HG02981 (cell line): ENCODE measurements around the gene ZSWIM3.

Experiments
- ATAC-seq: cut with Tn5 transposase; IDR thresholded peaks from one replicate; pipeline ENCODE4 v1.9.1; 2021; ENCODE audit warnings: mild to moderate bottlenecking, moderate library complexity; ENCODE audit not compliant: unreplicated experiment

Gene ZSWIM3

DNA sequence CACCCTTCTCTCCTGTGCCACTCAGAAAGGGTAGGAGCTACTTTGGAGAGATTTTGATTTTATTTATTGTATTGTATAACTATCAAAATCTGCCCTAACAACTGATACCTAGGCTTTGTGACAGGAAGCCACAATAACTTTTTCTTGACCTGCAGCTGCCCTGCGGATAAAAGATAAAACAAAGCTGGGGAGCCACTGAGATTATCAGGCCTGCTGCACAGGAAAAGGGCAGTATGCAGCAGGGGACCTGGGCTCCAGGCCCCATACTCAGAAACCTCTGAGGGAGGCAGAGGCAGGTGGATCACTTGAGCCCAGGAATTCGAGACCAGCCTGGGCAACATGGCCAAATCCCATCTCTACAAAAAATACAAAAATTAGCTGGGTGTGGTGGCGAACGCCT lies 24.8 kb upstream of the ZSWIM3 start:
- ATAC-seq, result no peak

DNA sequence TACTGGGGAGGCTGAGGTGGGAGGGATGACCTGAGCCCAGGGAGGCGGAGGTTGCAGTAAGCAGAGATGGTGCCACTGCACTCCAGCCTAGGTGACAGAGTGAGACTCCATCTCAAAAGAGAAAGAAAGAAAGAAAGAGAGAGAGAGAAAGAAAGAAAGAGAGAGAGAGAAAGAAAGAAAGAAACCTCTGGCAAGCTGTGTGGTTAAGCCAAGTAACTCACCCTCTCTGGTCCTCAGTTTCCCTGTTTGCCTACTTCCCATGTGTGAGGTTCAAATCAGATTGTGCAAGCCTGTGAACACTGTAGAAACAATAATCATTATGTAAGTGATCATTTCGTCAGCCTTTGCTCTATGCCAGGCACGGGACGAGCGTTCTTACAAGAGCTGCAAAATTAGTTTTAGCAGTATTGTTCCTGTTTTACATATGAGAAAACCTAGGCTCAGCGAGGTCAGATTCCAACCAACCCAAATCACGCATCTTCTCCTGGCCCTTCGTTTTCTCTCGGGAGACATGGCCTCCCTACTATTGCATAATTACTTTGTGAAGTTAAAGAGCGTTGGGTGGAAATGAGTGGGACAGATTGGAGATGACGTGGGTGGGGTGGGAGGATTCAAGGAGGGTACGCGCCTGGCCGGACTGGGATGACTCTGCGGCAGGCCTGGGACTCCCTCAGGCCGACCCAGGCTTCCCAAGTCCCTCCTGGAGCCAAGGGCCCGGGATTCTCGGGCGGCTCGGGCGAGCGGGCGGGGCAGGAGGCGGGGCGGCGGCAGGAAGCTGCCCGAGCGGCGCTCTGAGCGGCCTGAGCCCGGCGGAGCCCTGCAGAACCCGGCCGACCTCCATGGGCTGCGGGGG lies 24.2 kb upstream of the ZSWIM3 start, which contains the start of gene SNX21:
SNX21 (plus strand) TSS at position 770 of the 853 bp plus-strand sequence. CDS start 121 bp downstream, outside the sequence.
- ATAC-seq, result no peak

DNA sequence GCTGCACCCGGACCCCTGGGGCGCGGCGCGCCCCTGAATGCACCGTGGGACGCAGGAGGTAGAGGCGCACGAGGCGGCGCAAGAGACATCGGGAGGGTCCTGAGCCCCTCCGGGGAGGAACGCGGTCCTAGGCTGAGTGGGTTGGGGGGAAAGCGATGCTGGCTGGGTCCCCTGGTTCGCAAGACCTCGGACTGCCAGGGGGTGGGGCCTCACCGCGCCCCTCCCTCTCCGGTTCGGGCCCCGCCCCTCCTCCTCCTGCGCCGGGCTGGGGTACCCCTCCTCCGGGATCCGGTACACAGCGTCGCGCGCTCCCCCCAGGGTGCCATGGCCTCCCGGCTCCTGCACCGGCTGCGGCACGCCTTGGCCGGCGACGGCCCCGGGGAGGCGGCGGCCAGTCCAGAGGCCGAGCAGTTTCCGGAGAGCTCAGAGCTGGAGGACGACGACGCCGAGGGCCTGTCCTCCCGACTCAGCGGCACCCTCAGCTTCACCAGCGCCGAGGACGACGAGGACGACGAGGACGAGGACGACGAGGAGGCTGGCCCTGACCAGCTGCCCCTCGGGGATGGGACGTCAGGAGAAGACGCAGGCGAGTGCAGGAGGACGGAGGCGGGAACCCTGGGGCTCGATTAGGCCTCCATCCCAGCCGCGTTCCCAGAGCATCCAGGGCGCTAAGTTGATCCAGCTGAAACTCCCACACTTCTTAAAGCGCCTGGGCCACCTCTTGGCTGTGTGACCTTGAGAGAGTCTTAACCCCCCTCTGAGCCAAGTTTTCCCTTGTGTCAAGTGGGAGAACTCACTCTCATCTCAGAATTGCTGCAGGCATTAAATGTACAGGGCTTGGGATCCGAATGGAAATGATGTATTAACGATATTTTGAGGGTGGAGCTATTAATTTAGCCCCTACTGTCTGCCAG lies 23.3 kb upstream of the ZSWIM3 start:
- no peak for ATAC-seq

DNA sequence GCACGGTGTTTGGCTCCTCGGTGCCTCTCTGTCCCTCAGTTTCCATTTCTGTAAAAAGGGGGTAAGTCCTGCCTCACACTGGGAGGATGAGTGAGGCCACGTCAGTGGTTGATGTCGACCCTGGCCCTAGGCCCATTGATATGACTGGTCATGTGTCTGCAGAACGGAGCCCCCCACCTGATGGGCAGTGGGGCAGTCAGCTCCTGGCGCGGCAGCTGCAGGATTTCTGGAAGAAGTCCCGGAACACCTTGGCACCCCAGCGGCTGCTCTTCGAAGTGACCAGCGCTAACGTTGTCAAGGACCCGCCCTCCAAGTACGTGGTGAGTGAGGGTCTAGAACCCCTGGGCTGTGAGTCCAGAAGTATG lies 22.6 kb upstream of the ZSWIM3 start:
- no peak for ATAC-seq

DNA sequence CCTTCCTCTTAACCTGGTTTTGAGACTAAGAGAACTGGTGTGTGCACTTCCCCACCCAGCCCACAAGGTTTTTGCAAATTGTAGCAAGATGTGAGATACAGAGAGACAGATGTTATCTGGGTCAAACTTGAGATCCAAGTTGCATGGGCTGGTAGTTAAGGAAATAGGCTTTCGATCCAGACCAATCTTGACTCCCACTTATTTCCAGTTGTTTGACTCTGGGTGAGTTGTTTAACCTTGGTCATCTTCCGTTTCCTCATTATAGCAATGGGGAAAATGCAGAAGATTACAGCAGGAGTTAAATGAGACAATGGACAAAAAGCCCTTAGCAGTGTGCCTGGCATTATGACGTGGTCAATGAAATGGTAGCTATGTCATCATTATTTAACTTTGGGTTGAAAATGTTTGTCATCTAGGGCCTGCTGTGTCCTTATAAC lies 22.1 kb upstream of the ZSWIM3 start:
- no peak for ATAC-seq

DNA sequence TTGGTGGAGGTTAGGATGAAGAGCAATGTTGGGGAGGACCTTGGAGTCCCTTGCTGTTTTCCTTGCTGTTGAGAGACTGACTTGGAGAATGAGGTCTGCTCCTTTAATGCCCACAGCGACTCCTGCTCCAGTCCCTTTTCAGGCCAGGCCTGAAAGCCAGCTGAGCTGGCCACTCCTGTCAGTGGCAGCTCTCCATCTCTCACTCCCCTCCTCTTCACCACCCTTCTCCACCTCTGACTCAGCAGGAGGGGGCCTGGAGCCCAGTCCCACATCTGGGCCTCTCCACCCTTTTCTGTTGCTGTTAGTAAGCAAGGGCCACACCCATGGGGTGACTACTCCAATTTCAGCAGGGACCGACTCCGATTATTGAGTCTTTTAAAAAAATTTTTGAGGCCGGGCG lies 21.6 kb upstream of the ZSWIM3 start:
- no peak for ATAC-seq

DNA sequence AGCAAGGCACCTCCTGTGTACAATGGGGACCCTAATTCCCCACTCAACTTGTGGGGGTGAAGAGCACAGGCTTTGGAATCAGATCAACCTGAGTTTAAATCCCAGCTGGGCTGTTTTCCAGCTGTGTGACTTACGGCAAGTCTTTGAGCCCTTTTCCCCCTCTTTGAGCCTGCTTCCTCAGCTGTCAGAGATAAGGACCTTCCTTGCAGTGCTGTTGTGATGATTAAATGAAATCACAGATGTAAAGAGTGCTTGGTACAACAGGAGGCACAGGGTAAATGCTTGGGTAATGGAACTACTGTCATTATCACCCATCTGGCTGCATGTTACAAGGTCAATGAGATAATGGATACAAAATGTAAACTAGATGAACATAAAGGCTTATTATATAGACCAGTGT lies 20.6 kb upstream of the ZSWIM3 start:
- ATAC-seq, result no peak

DNA sequence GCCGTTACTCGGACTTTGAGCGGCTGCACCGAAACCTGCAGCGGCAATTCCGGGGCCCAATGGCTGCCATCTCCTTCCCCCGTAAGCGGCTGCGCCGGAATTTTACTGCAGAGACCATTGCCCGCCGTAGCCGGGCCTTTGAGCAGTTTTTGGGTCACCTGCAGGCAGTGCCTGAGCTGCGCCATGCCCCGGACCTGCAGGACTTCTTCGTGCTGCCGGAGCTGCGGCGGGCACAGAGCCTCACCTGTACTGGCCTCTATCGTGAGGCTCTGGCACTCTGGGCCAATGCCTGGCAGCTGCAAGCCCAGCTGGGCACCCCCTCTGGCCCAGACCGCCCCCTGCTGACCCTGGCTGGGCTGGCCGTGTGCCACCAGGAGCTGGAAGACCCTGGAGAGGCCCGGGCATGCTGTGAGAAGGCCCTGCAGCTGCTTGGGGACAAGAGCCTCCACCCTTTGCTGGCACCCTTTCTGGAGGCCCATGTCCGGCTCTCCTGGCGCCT lies 16.7 kb upstream of the ZSWIM3 start:
- no peak for ATAC-seq

DNA sequence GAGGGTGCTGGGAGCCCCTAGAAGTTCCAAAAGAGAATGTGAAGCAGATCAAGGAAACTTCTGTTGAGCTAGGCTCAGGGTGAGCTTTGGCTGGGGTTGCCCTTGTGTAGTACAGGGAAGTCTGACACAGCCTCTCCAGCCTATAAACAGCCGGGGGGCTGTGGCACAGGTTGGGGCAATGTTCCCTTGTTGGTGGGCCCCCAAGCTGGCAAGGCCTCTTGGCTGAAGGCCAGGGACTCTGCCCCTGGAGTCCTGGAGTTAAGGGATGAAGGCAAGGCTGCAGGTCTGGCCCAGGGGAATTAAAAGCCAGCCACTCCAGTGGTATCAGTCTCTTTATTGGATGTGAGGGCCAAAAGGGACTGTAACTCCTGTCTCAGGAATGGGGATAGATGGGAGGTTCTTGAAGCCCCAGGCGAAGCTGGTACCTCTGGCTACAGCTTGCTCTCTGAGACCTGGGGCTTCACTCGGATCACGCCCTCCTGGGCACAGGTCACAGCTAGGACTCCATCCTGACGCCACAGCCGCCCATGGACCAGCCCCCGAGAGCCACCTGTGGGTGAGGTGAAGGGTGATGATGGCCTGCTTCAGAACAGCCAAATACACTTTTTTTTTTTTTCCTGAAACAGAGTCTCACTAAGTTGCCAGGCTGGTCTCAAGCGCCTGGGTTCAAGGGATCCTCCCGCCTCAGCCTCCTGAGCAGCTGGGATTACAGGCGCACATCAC lies 15.8 kb upstream of the ZSWIM3 start:
- ATAC-seq, result no peak

DNA sequence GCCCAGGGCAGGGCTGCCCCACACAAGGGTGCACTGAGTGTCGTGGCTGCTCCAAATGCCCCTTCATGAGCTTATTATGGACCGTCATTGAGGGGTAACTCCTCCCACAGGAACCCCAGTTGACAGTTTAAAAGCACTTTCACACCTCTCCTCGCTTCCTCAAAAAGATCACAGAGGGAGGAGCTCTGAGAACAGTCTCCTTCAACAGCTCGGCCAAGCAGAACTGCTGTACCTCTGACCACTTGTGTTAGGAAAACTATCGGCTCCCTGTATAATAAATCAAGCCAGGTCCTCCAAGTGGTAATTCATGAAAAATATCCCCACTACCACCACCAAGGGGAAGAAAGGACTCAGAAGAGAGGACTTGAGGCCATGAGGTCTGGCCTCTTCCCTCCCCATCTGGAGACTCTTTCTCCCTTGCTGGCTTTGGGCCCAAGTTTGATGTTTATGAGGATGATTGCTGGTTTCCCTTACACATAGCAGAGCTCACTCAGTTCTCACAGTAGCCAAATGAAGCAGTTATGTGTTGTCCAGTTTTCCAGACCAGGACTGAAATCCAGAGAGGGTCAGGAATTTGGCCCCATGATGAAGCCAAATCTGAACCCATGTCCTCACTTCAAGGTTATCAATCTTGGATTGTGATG lies 15.1 kb upstream of the ZSWIM3 start:
- ATAC-seq, result no peak

DNA sequence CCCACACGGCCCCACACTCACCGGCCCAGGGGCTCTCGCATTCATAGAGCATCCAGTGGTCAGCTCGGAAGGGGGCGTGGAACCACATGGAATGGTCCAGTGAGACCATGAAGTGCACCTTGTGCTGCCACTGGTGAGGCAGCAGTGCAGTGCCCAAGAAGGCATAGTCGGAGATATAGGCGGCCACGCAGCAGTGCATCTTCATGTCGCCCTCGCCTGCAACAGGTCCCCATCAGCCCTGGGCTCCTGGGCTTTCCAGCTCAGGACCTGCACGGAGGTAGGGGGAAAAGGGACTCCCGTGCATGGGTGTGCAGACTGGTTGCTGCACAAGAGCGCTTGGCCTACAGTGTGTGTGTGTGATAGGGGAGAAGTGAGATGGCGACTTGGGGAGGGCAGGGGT lies 13.9 kb upstream of the ZSWIM3 start:
- ATAC-seq, result no peak

DNA sequence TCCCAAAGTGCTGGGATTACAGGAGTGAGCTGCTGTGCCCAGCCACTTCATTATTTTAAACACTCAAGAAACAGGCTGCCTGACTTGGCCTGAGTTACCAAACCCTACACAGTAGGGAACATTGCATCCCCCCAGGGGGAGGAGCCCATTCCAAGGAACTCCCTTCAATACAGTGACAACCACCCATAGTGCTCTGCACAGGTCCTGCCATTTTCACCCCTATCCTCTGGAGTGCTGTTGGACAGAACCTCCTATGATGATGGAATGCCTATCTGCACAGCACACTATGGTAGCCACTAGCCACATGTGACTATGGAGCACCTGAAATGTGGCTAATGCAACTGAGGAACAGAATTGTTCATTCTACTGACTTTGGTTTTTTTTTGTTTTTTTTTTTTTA lies 12.0 kb upstream of the ZSWIM3 start:
- no peak for ATAC-seq

DNA sequence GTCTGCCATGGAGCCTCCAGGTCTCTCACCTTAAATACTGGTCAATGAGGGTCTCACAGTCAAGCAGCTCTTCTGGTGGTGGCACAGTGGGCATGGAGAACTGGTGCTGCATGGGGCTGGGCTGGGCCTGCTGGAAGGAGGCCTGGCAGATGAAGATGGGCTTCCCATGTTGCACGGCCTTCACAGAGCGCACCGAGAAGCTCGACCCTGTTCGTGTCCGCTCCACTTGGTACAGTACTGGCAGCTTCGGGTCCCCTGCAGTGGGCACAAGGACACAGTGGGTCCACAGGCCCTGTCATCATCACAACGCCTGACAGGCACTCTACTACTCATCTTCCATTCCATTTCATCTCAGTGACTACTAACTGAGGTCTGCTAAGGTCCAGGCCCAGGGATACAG lies 9.0 kb upstream of the ZSWIM3 start:
- ATAC-seq, result no peak

DNA sequence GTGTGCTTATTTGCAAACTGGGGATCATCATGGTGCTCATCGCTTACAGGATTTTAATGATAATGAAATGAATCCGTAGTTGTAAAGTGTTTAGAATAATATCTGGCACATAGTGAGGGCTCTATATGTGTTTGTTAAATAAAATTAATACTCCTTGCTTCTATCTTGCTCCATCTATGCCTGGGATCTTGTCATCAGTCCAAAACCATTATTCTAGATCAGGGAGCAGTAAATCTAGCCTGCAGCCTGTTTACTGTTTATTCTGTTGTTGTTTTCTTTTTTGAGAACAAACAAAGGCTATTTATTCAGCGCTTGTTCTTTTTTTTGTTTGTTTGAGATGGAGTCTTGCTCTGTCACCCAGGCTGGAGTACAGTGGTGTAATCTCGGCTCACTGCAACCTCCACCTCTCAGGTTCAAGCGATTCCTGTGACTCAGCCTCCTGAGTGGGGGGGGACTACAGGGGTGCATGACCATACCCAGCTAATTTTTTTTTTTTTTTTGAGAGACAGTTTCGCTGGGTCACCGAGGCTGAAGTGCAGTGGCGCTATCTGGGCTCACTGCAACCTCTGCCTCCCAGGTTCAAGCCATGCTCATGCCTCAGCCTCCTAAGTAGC lies 8.3 kb upstream of the ZSWIM3 start:
- no peak for ATAC-seq

DNA sequence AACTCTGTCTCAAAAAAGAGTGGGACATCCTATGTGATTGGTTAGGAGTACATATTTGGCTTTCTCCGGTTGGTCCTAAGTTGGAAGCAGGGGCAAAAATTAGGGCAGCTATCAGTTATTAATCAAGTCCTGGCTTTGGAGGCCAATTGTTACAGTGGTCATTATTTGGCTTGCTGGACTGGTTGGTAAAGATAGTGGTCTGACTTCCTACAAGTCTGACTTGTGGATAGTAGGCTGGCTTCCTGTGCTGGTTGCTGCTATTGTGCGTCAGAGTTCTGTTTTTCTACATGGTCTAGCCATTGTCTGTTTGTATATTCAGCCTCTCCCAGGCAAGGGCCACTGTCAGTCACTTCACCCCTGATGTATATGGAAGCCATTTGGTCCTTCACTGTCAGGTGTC lies 7.2 kb upstream of the ZSWIM3 start:
- no peak for ATAC-seq

DNA sequence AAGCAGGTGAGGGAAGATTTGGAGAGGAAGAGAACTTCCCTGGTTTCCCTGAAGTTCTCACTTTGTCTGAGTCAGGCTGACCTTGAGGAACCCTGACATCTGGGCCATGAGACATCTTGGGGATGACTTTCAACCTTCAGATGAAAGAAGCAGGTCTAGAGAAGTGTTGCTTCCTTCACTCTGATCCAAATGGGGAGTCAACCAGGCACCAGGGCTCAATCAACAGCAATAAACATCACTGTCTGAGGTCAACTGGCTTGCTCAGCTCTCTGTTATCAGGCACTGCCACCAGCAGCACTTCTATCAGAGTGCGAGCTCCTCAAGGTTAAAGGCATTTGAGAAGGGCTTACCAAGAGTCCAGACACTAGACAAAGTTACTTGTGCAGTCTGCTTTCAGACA lies 6.5 kb upstream of the ZSWIM3 start:
- ATAC-seq, result no peak

DNA sequence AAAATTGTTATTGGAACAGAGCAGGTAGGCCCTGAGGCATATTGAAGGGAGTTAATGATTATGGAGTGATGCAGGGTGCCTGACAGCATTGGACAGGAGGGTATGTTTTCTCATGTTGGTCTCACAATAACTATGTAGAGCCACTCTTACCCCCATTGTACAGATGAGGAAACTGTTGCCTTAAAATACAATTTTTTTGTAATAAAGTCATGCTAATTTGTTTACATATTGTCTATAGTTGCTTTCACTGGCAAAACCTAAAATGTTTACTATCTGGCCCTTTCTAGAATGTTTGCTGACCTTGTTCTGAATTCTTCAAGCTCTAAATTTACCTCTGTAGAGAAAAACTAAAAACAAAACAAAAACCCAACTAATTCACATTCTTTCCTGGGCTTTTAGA lies 5.9 kb upstream of the ZSWIM3 start:
- ATAC-seq, result no peak

DNA sequence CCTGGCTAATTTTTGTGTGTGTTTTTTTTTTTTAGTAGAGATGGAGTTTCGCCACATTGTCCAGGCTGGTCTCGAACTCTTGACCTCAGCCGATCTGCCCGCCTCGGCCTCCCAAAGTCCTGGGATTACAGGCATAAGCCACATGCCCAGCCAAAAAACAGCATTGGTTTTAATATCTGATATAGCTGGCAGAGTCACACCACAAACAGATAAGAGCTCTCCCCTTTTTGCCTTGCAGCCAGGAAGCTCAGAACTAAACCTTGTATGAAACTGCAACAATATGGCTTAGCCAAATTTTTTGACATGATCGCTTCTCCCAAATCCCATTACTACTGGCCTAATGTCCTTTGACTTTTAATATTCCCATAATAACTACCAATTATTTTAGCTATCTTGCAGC lies 5.1 kb upstream of the ZSWIM3 start:
- no peak for ATAC-seq

DNA sequence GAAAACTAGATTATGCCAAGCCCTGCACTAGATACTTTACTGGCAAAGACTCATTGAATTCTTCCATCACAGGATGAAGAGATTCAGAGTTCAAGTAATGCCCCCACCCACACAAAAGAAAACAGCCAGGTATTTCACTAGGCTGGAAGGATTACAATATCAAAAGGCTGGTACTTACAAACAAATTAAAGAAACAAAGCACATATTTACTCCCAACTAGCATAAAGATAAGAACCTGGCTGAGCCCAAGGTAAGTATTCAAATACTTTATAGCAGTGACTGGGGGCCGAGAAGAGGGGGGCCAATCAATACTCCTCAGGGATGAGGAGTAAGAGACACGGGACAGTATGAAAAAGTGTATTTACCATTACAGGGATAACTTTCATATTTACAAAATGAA lies 3.9 kb upstream of the ZSWIM3 start:
- ATAC-seq, result no peak

DNA sequence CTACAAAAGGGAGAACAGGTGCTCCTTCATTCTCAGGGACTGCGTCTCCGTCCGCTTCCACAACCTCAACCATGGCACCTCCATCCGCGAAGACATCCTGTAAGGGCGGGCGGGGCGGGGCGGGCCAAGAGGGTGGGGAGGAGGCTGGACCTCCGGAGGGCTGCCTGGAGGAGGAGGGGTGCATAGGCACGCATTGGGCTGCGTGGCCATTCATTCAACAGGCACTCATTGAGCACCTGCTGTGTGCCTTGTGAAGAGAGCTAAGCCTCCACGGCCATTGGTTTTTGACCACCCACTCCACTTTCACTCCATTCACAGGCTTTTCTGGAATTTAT lies 435 bp downstream of the ZSWIM3 start:
- ATAC-seq, result peak; percentile 15
